ENCODE data around the gene STX18.

DNA sequence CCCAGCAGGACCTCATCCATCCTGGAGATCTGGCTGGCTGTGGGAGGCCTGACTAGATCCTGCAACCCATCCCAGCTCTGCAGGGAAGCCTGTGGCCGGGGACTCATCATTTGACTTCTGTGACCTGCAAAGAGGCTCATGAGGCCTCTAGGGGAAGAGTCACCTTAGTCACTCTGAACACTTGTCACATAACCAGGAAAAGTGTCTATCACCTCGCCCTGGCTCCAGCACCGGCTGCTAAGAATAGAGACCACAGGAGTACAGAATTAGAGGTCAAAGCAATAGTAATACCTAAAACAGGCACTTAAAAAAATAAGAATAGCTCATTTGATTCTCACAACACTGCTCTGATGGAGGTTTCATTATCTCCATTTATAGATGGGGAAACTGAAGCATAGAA is 158.8 kb downstream of the STX18 start:
- TF ChIP-seq CTCF (IDR thresholded peaks at IDR 0.05) = no peak
- TF ChIP-seq POLR2A (IDR thresholded peaks at IDR 0.05) = no peak

All from right lobe of liver (tissue), 4 donors.